IPS DF 4.7 (cell line): ENCODE results near the gene SLC4A7.
"Not testable (repeated sequence)": the region's sequence is repeated elsewhere in the genome, so short reads cannot be mapped to it uniquely, and the experiment has no call there.

Source experiments
- DNase-seq: peaks from one replicate; pipeline ENCODE4 v3.0.0-alpha.2; 2013; ENCODE audit warnings: low spot score; ENCODE audit errors: extremely low read depth

SLC4A7 gene

GRCh38 chr3:27429909-27430308 is 54.3 kb downstream of the SLC4A7 start:
- DNase-seq, result no peak

GRCh38 chr3:27428446-27428845 is 55.7 kb downstream of the SLC4A7 start:
- DNase-seq, result no peak

GRCh38 chr3:27426926-27427325 is 57.3 kb downstream of the SLC4A7 start:
- DNase-seq, result no peak

- DNase-seq, result no peak
These were observed 58.2 kb downstream of the SLC4A7 start for GRCh38 chr3:27425896-27426565.

GRCh38 chr3:27424812-27425521 is 59.2 kb downstream of the SLC4A7 start:
- not testable (repeated sequence) for DNase-seq

- no peak for DNase-seq
These were observed 60.7 kb downstream of the SLC4A7 start for GRCh38 chr3:27423463-27423862.

- DNase-seq, result no peak
These were observed 61.6 kb downstream of the SLC4A7 start for GRCh38 chr3:27422617-27423016.

GRCh38 chr3:27415202-27415601 is 69.0 kb downstream of the SLC4A7 start:
- DNase-seq, result no peak

GRCh38 chr3:27392950-27393679 is 91.1 kb downstream of the SLC4A7 start:
- no peak for DNase-seq

GRCh38 chr3:27392414-27392813 is 91.8 kb downstream of the SLC4A7 start:
- not testable (repeated sequence) for DNase-seq

- DNase-seq, result no peak
These were observed 92.4 kb downstream of the SLC4A7 start for GRCh38 chr3:27391796-27392195.

GRCh38 chr3:27387625-27388024 is 96.6 kb downstream of the SLC4A7 start:
- no peak for DNase-seq

- no peak for DNase-seq
These were observed 98.7 kb downstream of the SLC4A7 start for GRCh38 chr3:27385504-27385903.

GRCh38 chr3:27384191-27384590 is 100.0 kb downstream of the SLC4A7 start:
- no peak for DNase-seq

- no peak for DNase-seq
These were observed 103.5 kb downstream of the SLC4A7 start for GRCh38 chr3:27380433-27381357.

- DNase-seq, result no peak
These were observed 105.9 kb downstream of the SLC4A7 start for GRCh38 chr3:27378331-27378730.

GRCh38 chr3:27376109-27376772 is 107.9 kb downstream of the SLC4A7 start:
- DNase-seq, result no peak

- peak; percentile 81 for DNase-seq
These were observed 115.2 kb downstream of the SLC4A7 start, which contains the start of gene NEK10 for GRCh38 chr3:27368831-27369607. NEK10 (minus strand) TSS chr3:27369383; CDS start chr3:27352882, 16,501 bp downstream.

- no peak for DNase-seq
These were observed 118.1 kb downstream of the SLC4A7 start for GRCh38 chr3:27366062-27366591.
